OCI-LY1 (cell line): ENCODE measurements around the gene FAM98B.

Source experiments
- EZH2 ChIP-seq: fragments of 200-600 bp; sonication (generic), shearing (Covaris generic); IDR thresholded peaks from 2 replicates; pipeline ENCODE4 v1.8.0; 2017; ENCODE audit warnings: borderline replicate concordance, mixed run types, mild to moderate bottlenecking, antibody characterized with exemption, low read length, moderate library complexity, mixed read lengths
- TF ChIP-seq, protein P1 (sequence below): fragments of 200-600 bp; sonication (generic), shearing (Covaris generic); IDR thresholded peaks from 2 replicates; pipeline ENCODE4 v1.5.1; 2017; ENCODE audit warnings: mild to moderate bottlenecking, antibody characterized with exemption, low read length, moderate library complexity, mixed read lengths

DNA sequence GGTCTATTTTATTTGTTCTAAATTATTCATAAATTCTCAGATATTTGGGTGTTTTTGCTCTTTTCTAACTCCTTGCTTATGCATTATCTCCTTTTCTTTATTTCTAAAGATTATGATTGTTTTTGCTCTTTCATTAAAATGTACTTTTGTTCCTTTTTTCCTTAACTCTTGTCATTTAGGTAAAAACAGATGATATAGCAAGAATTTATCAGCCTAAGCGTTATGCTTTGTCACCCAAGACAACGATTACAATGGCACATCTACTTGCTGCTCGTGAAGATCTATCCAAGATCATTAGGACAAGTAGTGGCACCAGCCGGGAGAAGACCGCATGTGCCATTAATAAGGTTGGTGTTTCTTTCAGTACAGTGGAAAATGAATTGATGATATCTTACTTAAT, 27.2 kb downstream of the FAM98B start:
- TF ChIP-seq, protein P1, sequence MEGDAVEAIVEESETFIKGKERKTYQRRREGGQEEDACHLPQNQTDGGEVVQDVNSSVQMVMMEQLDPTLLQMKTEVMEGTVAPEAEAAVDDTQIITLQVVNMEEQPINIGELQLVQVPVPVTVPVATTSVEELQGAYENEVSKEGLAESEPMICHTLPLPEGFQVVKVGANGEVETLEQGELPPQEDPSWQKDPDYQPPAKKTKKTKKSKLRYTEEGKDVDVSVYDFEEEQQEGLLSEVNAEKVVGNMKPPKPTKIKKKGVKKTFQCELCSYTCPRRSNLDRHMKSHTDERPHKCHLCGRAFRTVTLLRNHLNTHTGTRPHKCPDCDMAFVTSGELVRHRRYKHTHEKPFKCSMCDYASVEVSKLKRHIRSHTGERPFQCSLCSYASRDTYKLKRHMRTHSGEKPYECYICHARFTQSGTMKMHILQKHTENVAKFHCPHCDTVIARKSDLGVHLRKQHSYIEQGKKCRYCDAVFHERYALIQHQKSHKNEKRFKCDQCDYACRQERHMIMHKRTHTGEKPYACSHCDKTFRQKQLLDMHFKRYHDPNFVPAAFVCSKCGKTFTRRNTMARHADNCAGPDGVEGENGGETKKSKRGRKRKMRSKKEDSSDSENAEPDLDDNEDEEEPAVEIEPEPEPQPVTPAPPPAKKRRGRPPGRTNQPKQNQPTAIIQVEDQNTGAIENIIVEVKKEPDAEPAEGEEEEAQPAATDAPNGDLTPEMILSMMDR = no peak
- TF ChIP-seq EZH2 = no peak
